Measurements from ENCODE around the gene HOXD11.

Gene HOXD11

DNA sequence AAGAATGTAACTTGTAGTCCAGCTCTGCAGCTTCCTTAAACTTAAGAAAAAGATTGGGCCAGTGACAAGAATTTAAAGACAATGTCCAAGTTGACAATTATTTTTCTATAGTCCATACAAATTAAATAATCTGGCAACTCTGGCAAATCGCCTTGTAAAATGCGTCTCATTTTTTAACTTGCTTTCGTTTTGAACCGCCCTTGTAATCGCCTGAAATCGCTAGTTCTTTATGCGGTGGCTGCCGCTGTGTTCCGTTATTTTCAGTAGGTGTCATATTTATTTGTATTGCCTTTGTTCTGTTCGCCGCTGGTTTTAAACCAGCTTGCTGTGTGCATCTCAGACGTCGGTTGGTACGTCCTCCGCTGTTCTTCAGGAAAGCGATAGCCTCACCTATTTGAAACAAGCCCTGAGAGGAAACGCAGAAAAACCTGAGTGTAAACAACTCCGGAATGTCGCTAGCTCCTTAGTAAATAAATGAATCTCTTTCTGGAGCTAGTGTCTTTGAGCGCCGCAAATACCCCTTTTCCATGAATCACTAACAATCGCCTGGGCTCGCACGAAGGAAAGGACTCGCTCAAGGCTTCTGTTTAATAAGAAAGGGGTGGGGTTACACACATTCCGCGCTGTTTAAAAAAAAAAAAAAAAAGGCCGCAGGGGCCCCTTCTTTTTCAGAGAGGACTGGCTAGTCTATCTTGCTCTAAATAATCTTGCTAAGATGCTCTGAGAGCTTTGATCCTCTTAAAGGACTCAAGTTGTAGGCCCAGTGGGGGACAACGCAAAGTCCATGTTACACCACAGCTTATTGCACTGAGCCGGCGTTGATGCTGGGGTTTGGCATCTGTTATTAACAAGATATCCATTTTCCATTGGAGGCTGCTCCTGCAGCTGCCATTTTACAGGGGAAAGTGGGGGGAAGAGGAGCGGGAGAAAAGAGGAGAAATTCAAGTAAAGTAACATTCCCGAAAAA is 25.4 kb downstream of the HOXD11 start:
- H3K4me1 ChIP-seq (ENCODE audit: low read depth, poor library complexity, severe bottlenecking): peaks cover 19% of the 10 kb centered on the region
- H3K4me2 ChIP-seq: no peak overlapping the region
- H2AFZ ChIP-seq (ENCODE audit: low read depth): no peak overlapping the region
- no peak overlapping the region for H3K4me3 ChIP-seq (IDR thresholded peaks at IDR 0.05; ENCODE audit: insufficient read depth, low read depth, low read length)
- no peaks in the 10 kb centered on the region for H4K20me1 ChIP-seq (ENCODE audit: insufficient read depth)
- H3K27me3 ChIP-seq (ENCODE audit: insufficient read depth, low read depth): no peaks in the 10 kb centered on the region
- TF ChIP-seq, protein P1, sequence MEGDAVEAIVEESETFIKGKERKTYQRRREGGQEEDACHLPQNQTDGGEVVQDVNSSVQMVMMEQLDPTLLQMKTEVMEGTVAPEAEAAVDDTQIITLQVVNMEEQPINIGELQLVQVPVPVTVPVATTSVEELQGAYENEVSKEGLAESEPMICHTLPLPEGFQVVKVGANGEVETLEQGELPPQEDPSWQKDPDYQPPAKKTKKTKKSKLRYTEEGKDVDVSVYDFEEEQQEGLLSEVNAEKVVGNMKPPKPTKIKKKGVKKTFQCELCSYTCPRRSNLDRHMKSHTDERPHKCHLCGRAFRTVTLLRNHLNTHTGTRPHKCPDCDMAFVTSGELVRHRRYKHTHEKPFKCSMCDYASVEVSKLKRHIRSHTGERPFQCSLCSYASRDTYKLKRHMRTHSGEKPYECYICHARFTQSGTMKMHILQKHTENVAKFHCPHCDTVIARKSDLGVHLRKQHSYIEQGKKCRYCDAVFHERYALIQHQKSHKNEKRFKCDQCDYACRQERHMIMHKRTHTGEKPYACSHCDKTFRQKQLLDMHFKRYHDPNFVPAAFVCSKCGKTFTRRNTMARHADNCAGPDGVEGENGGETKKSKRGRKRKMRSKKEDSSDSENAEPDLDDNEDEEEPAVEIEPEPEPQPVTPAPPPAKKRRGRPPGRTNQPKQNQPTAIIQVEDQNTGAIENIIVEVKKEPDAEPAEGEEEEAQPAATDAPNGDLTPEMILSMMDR (conservative IDR thresholded peaks at IDR 0.05; ENCODE audit: low read depth, low read length): no peak
- H3K79me2 ChIP-seq (ENCODE audit: insufficient read depth, low read depth): no peaks in the 10 kb centered on the region
- H3K27ac ChIP-seq: no peak overlapping the region
- no peak overlapping the region for H3K9ac ChIP-seq
- H3K36me3 ChIP-seq (ENCODE audit: insufficient read depth): no peaks in the 10 kb centered on the region

DNA sequence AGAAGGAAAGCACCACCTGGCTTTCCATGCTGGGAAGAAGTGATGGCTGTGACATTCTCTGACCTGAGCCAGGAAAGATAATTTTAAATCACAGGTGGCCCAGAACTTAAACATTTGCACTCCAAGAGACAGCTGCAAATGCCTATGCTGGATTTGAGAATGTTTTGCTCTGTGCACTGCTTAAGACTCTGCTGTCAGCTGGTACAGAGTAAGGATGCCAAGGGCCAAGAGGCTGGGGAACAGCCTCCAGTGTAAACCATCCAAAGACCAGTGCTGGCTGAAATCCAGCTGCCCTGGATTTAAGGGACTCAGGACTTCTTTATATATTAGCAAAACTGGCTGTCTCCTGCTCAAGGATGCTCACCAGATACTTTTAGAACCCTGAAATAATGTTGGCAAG is 26.3 kb downstream of the HOXD11 start:
- no peak overlapping the region for H3K4me3 ChIP-seq (IDR thresholded peaks at IDR 0.05; ENCODE audit: insufficient read depth, low read depth, low read length)
- no peaks in the 10 kb centered on the region for H3K36me3 ChIP-seq (ENCODE audit: insufficient read depth)
- H3K4me2 ChIP-seq: no peak overlapping the region
- H2AFZ ChIP-seq (ENCODE audit: low read depth): no peak overlapping the region
- H4K20me1 ChIP-seq (ENCODE audit: insufficient read depth): no peaks in the 10 kb centered on the region
- TF ChIP-seq, protein P1 (conservative IDR thresholded peaks at IDR 0.05; ENCODE audit: low read depth, low read length): no peak
- H3K9ac ChIP-seq: no peak overlapping the region
- no peak overlapping the region for H3K27ac ChIP-seq
- peaks cover 26% of the 10 kb centered on the region for H3K4me1 ChIP-seq (ENCODE audit: low read depth, poor library complexity, severe bottlenecking)
- H3K79me2 ChIP-seq (ENCODE audit: insufficient read depth, low read depth): no peaks in the 10 kb centered on the region
- H3K27me3 ChIP-seq (ENCODE audit: insufficient read depth, low read depth): no peaks in the 10 kb centered on the region

DNA sequence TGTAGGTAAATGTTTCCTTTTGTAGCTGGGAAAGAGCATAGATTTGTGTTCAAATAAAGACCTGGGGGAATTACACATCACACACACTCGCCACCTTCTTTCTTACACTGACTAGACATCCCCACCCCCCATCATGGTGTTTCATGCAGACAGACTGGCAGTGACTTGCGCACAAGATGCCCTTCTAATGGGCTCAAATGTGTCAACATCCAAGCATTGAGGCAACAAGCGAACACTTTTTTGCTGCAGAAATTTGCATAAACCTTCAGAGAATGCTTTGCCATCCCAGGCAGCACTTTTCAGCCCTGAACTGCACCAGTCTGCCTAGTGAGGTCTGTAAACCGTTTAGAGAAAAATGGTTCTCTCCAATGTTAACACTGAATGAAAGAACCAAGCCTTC is 27.0 kb downstream of the HOXD11 start:
- no peaks in the 10 kb centered on the region for H4K20me1 ChIP-seq (ENCODE audit: insufficient read depth)
- no peak overlapping the region for H3K9ac ChIP-seq
- no peak overlapping the region for H3K4me2 ChIP-seq
- H3K79me2 ChIP-seq (ENCODE audit: insufficient read depth, low read depth): no peaks in the 10 kb centered on the region
- TF ChIP-seq, protein P1 (conservative IDR thresholded peaks at IDR 0.05; ENCODE audit: low read depth, low read length): no peak
- H3K27ac ChIP-seq: no peak overlapping the region
- H3K36me3 ChIP-seq (ENCODE audit: insufficient read depth): no peaks in the 10 kb centered on the region
- H3K4me1 ChIP-seq (ENCODE audit: low read depth, poor library complexity, severe bottlenecking): peaks cover 26% of the 10 kb centered on the region
- H3K27me3 ChIP-seq (ENCODE audit: insufficient read depth, low read depth): no peaks in the 10 kb centered on the region
- no peak overlapping the region for H3K4me3 ChIP-seq (IDR thresholded peaks at IDR 0.05; ENCODE audit: insufficient read depth, low read depth, low read length)
- no peak overlapping the region for H2AFZ ChIP-seq (ENCODE audit: low read depth)

DNA sequence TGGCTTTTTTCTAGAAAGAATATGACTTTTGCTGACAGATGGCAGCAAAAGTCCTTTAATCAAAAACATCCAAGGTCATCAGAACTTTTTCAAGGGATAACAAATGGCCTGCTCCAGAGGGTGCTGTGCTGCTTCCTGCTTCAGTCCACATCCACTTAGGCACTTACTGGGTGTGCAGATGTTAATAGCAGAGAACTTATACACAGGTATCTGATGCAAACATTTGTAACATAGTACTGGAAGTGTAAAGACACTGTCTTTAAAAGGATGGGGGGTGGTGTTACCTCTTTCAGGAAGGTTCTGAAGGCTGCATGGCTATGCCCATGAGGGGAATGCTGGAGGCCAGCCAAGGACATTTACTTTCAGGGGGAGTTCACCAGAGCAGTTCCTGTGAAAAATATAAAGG is 28.0 kb downstream of the HOXD11 start:
- no peaks in the 10 kb centered on the region for H3K27me3 ChIP-seq (ENCODE audit: insufficient read depth, low read depth)

More for the DNA sequence above, 28.0 kb downstream of the HOXD11 start:
- H3K4me1 ChIP-seq (ENCODE audit: low read depth, poor library complexity, severe bottlenecking): peaks cover 27% of the 10 kb centered on the region
- no peaks in the 10 kb centered on the region for H3K79me2 ChIP-seq (ENCODE audit: insufficient read depth, low read depth)
- H3K4me3 ChIP-seq (IDR thresholded peaks at IDR 0.05; ENCODE audit: insufficient read depth, low read depth, low read length): no peak overlapping the region
- TF ChIP-seq, protein P1 (conservative IDR thresholded peaks at IDR 0.05; ENCODE audit: low read depth, low read length): no peak
- no peak overlapping the region for H3K9ac ChIP-seq
- H4K20me1 ChIP-seq (ENCODE audit: insufficient read depth): no peaks in the 10 kb centered on the region
- H2AFZ ChIP-seq (ENCODE audit: low read depth): no peak overlapping the region
- H3K36me3 ChIP-seq (ENCODE audit: insufficient read depth): no peaks in the 10 kb centered on the region
- no peak overlapping the region for H3K27ac ChIP-seq
- no peak overlapping the region for H3K4me2 ChIP-seq
